GM12878 (cell line): ENCODE measurements around the gene NFKBIZ. TPM values are rescaled to one million over a fixed set of nuclear protein-coding genes. Genes with fewer than 3 reads are reported as not detected.
A peak's percentile ranks its signal among the peaks of the same experiment; 100 is the strongest.
"Not testable (repeated sequence)": the region's sequence is repeated elsewhere in the genome, so short reads cannot be mapped to it uniquely, and the experiment has no call there.

ENCODE experiments used
- ATAC-seq: fragments of 200-7000 bp; cut with Tn5 transposase; 3 replicates; pipeline ENCODE4 v1.9.1; 2020; ENCODE audit warnings: mild to moderate bottlenecking, moderate library complexity
- BruUV-seq: library from RNA; stranded (reverse); fragments of 400-500 nt; replicated peaks from 2 replicates; lab custom pipeline; 2021; lab: Mats Ljungman, UMichigan
- CTCF ChIA-PET: fragments of 300-600 bp; sonication (Branson Sonifier 250); formaldehyde crosslinking; extraction: SDS; loops from one replicate; lab custom pipeline; 2021; ENCODE audit warnings: inconsistent platforms; lab: Yijun Ruan, JAX
- POLR2A ChIA-PET: fragments of 350-600 bp; formaldehyde crosslinking; extraction: SDS; loops from one replicate; lab custom pipeline; 2021; ENCODE audit warnings: inconsistent platforms; lab: Charles Lee
- RAD21 ChIA-PET: fragments of 300-600 bp; sonication (Branson Sonifier 250); formaldehyde crosslinking; loops from one replicate; lab custom pipeline; 2023; ENCODE audit warnings: antibody characterized with exemption; ENCODE audit not compliant: unreplicated experiment; lab: Charles Lee
- SMC1A ChIA-PET: fragments of 300-600 bp; sonication (Branson Sonifier 250); formaldehyde crosslinking; loops from one replicate; lab custom pipeline; 2023; ENCODE audit not compliant: unreplicated experiment, uncharacterized antibody; lab: Charles Lee
- DNase-seq: peaks from one replicate; pipeline ENCODE4 v3.0.0-alpha.2; 2011; ENCODE audit warnings: low read depth, low spot score
- FAIRE-seq: peaks from 3 replicates; lab custom pipeline; 2011; peaks lifted over from hg19 to GRCh38; lab: Jason Lieb, UNC
- H2AFZ ChIP-seq: 2 replicates; pipeline ENCODE4 v1.6.0; 2011; ENCODE audit warnings: low read depth, low read length, control low read depth; ENCODE audit not compliant: control insufficient read depth
- H3K27ac ChIP-seq: 2 replicates; pipeline ENCODE4 v1.5.1; 2011; ENCODE audit warnings: control low read depth; ENCODE audit not compliant: control insufficient read depth, insufficient read depth
- H3K27me3 ChIP-seq, 2 experiments: replicated peaks in 1 of 2; 2 replicates each; pipeline versions ENCODE4 v1.6.0 to v1.6.1; 2011; ENCODE audit warnings: low read length in 1 of 2; ENCODE audit not compliant: control insufficient read depth in 2 of 2, insufficient read depth in 2 of 2
- H3K36me3 ChIP-seq, 2 experiments: 2 replicates each; pipeline ENCODE4 v1.5.1; 2011; ENCODE audit warnings: low read length in 1 of 2; ENCODE audit not compliant: control insufficient read depth in 2 of 2, insufficient read depth in 2 of 2
- H3K4me1 ChIP-seq: 2 replicates; pipeline ENCODE4 v1.6.1; 2011; ENCODE audit warnings: mild to moderate bottlenecking, low read length, moderate library complexity, mixed read lengths; ENCODE audit not compliant: control insufficient read depth, insufficient read depth
- H3K4me2 ChIP-seq: 2 replicates; pipeline ENCODE4 v1.6.0; 2011; ENCODE audit warnings: control low read depth; ENCODE audit not compliant: control insufficient read depth, insufficient read depth
- H3K4me3 ChIP-seq: fragments of 200-600 bp; sonication (generic); 2 replicates; pipeline ENCODE4 v1.5.1; 2016
- H3K79me2 ChIP-seq: 2 replicates; pipeline ENCODE4 v1.6.0; 2011; ENCODE audit warnings: low read length; ENCODE audit not compliant: control insufficient read depth, insufficient read depth
- H3K9ac ChIP-seq: 2 replicates; pipeline ENCODE4 v1.8.0; 2011; ENCODE audit warnings: low read length, control low read depth, mixed read lengths; ENCODE audit not compliant: control insufficient read depth, insufficient read depth
- H3K9me3 ChIP-seq: replicated peaks from 3 replicates; pipeline ENCODE4 v1.5.1; 2011; ENCODE audit warnings: mild to moderate bottlenecking, low read length; ENCODE audit not compliant: control insufficient read depth, insufficient read depth
- H4K20me1 ChIP-seq: 2 replicates; pipeline ENCODE4 v1.6.0; 2011; ENCODE audit not compliant: control insufficient read depth, insufficient read depth
- POLR2AphosphoS5 ChIP-seq: IDR thresholded peaks from 2 replicates; pipeline ENCODE4 v1.6.1; 2011; ENCODE audit warnings: mild to moderate bottlenecking, low read length, inconsistent platforms
- WGBS: methylation state at CpG from one replicate; pipeline ENCODE4 v1.1.6; 2016; ENCODE audit warnings: low lambda C conversion rate; ENCODE audit not compliant: insufficient replicate concordance, insufficient coverage; ENCODE audit errors: missing lambda C conversion rate; 5-methylcytosine and 5-hydroxymethylcytosine counted together
- in situ Hi-C: fragments of 300-500 bp; cut with MboI; formaldehyde crosslinking; loops from 9 replicates; pipeline ENCODE4 v1.14.3; 2018; ENCODE audit warnings: mixed read lengths
- intact Hi-C: fragments of 100-400 bp; cut with micrococcal nuclease; formaldehyde crosslinking; loops from one replicate; pipeline ENCODE4 v1.14.2; 2022; ENCODE audit not compliant: unreplicated experiment
- polyA plus RNA-seq, 11 experiments: library from polyadenylated mRNA; depleted of rRNA in 4 of 11; unstranded in 6 of 11; stranded (reverse) in 5 of 11; fragments of >200 nt; fragmentation: Nextera tagmentation in 4 of 11; fragmentation: Illumina TruSeq in 1 of 11; extraction: Ambion mirVana in 4 of 11; extraction: Trizol in 1 of 11; gene quantifications; 1 replicate in 1 of 11; 2 replicates in 10 of 11; pipeline versions ENCODE4 v1.2.1 to v1.2.3, GENCODE V29; 2011 to 2016; ENCODE audit warnings: inconsistent platforms in 2 of 11, missing spikeins in 2 of 11, low read depth in 1 of 11
- total RNA-seq, 4 experiments: library from RNA; depleted of rRNA in 3 of 4; stranded (reverse); fragments of >200 nt in 3 of 4; fragmentation: Illumina TruSeq in 1 of 4; extraction: Trizol in 1 of 4; gene quantifications; 2 replicates each; pipeline versions ENCODE4 v1.2.1 to v1.2.3, GENCODE V29; 2013 to 2021
- TF ChIP-seq, protein P1 (sequence below): fragments of 150-350 bp; IDR thresholded peaks from 2 replicates; pipeline ENCODE4 v1.6.1; 2014; ENCODE audit warnings: mild to moderate bottlenecking, low read depth, low read length

The NFKBIZ gene
- total and polyA plus RNA-seq, 10 of the 15 experiments (the other 5 are each of a cell fraction or from before 2014, with no cell fraction given): 6.3 to 53.8 (median 17.3) TPM

GRCh38 chr3:101862416-101863165, 13.3 kb downstream of the NFKBIZ start:
- DNase-seq (no peak), ATAC-seq (peak; percentile 42), FAIRE-seq (no peak)
- peaks cover 5% of the 10 kb centered on the region for H3K4me1 ChIP-seq
- ChIA-PET RAD21 (interaction anchor here (1.5 kb wide), 1 partner anchor 63 kb away, joined by 3 read pairs; no protein-coding TSS in a partner anchor), POLR2A (no interaction called here), CTCF (no interaction called here), SMC1A (interaction anchor here (0.6 to 2.0 kb wide), 4 partner anchors 13 to 63 kb away, joined by 3 to 8 read pairs (median 4); no protein-coding TSS in a partner anchor)
- no peak overlapping the region for H3K4me2 ChIP-seq
- no TSS peak for BruUV-seq
- H3K4me3 ChIP-seq: no peak overlapping the region
- peaks cover 2% of the 10 kb centered on the region; the same call in 1 of the 2 replicates for H3K79me2 ChIP-seq
- no peaks in the 10 kb centered on the region; the same call in 2 of the 3 replicates for H3K9me3 ChIP-seq
- intact Hi-C loops: no loop called here
- peaks cover 5 to 24% of the 10 kb centered on the region in 2 experiments for H3K36me3 ChIP-seq
- 63% methylated on average over 3 of the region's 3 CpGs for WGBS
- no peak overlapping the region for H2AFZ ChIP-seq
- H3K27ac ChIP-seq: no peak overlapping the region
- in situ Hi-C loops: no loop called here
- H3K9ac ChIP-seq: no peak overlapping the region
- TF ChIP-seq POLR2AphosphoS5: peak; percentile 67
- TF ChIP-seq, protein P1, sequence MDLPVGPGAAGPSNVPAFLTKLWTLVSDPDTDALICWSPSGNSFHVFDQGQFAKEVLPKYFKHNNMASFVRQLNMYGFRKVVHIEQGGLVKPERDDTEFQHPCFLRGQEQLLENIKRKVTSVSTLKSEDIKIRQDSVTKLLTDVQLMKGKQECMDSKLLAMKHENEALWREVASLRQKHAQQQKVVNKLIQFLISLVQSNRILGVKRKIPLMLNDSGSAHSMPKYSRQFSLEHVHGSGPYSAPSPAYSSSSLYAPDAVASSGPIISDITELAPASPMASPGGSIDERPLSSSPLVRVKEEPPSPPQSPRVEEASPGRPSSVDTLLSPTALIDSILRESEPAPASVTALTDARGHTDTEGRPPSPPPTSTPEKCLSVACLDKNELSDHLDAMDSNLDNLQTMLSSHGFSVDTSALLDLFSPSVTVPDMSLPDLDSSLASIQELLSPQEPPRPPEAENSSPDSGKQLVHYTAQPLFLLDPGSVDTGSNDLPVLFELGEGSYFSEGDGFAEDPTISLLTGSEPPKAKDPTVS: no peak
- H4K20me1 ChIP-seq: no peaks in the 10 kb centered on the region
- no peaks in the 10 kb centered on the region for H3K27me3 ChIP-seq

DNA sequence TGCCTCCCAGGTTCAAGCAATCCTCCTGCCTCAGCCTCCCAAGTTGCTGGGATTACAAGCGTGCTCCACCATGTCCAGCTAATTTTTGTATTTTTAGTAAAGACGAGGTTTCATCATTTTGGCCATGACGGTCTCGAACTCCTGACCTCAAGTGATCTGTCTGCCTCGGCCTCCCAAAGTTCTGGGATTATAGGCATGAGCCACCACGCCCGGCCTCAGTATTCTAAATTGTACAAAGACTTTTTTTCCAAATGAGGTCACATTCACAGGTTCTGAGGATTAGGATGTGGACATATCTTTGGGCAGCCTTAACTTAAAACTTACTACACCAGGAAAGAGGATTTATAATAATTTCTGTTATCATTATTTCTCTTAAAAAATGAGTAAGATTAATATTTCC, 15.6 kb downstream of the NFKBIZ start:
- BruUV-seq, H3K27me3 ChIP-seq, H3K36me3 ChIP-seq, H3K4me3 ChIP-seq, H3K27ac ChIP-seq, H3K4me2 ChIP-seq, in situ Hi-C loops, H2AFZ ChIP-seq, ATAC-seq, FAIRE-seq, H4K20me1 ChIP-seq, H3K9ac ChIP-seq, POLR2A ChIA-PET, H3K4me1 ChIP-seq, DNase-seq, H3K9me3 ChIP-seq, H3K79me2 ChIP-seq, intact Hi-C loops: not testable (repeated sequence)
- WGBS: 99% methylated on average over 7 of the region's 7 CpGs
- ChIA-PET CTCF (interaction anchor here (1.1 kb wide), 2 partner anchors 11 to 23 kb away, joined by 3 to 4 read pairs; no protein-coding TSS in a partner anchor), SMC1A (interaction anchor here (0.9 to 1.6 kb wide), 10 partner anchors 10 to 360 kb away, joined by 3 to 6 read pairs (median 3); no protein-coding TSS in a partner anchor), RAD21 (interaction anchor here (0.6 to 1.8 kb wide), 4 partner anchors 57 to 360 kb away, joined by 3 to 5 read pairs (median 4); no protein-coding TSS in a partner anchor)
